HEK293 (cell line): Measurements from ENCODE around the gene PAPOLG.

Experiments used
- CTCF ChIA-PET: fragments of 350-600 bp; formaldehyde crosslinking; extraction: SDS; loops from one replicate; lab custom pipeline; 2021; ENCODE audit warnings: antibody characterized with exemption; lab: Yijun Ruan, JAX
- POLR2A ChIA-PET: fragments of 300-600 bp; formaldehyde crosslinking; extraction: SDS; loops from one replicate; lab custom pipeline; 2020; ENCODE audit warnings: antibody characterized with exemption, inconsistent platforms; lab: Yijun Ruan, JAX
- H3K27ac ChIP-seq: fragments of 200-500 bp; sonication (Bioruptor generic); 2 replicates; pipeline ENCODE4 v1.5.1; 2014; ENCODE audit warnings: low read depth, low read length, control low read depth, inconsistent platforms; ENCODE audit errors: extremely low read depth
- H3K36me3 ChIP-seq, 2 experiments: fragments of 200-500 bp in 1 of 2; sonication (Bioruptor generic) in 1 of 2; 1 replicate in 1 of 2; 2 replicates in 1 of 2; pipeline ENCODE4 v1.5.1; 2014 to 2017; ENCODE audit warnings: inconsistent platforms in 2 of 2, low read length in 2 of 2; ENCODE audit not compliant: control insufficient read depth in 2 of 2, insufficient read depth in 1 of 2
- H3K4me1 ChIP-seq: fragments of 200-500 bp; sonication (Bioruptor generic); 2 replicates; pipeline ENCODE4 v1.5.1; 2014; ENCODE audit warnings: mild to moderate bottlenecking, low read length, inconsistent platforms; ENCODE audit not compliant: control insufficient read depth, insufficient read depth
- H3K4me3 ChIP-seq: 2 replicates; pipeline ENCODE4 v1.5.1; 2011; ENCODE audit warnings: low read depth, mild to moderate bottlenecking, control low read depth, low read length, moderate library complexity
- H3K9me3 ChIP-seq: fragments of 200-500 bp; sonication (Bioruptor generic); 2 replicates; pipeline ENCODE4 v1.5.1; 2014; ENCODE audit warnings: low read depth, low read length, inconsistent platforms; ENCODE audit not compliant: control insufficient read depth, insufficient read depth
- BCL11B ChIP-seq: fragments of 450-650 bp; formaldehyde crosslinking; IDR thresholded peaks from 2 replicates; pipeline ENCODE4 v1.5.1; 2016; ENCODE audit warnings: low read depth, missing biosample characterization, missing genetic modification characterization
- GFI1B ChIP-seq: fragments of 450-650 bp; formaldehyde crosslinking; IDR thresholded peaks from 2 replicates; pipeline ENCODE4 v1.5.1; 2016; ENCODE audit warnings: missing biosample characterization, missing genetic modification characterization
- GLI2 ChIP-seq: fragments of 450-650 bp; formaldehyde crosslinking; IDR thresholded peaks from 2 replicates; pipeline ENCODE4; 2017; ENCODE audit warnings: missing biosample characterization, missing genetic modification characterization, low read depth, borderline replicate concordance
- GLI4 ChIP-seq: fragments of 450-650 bp; formaldehyde crosslinking; IDR thresholded peaks from 2 replicates; pipeline ENCODE4 v1.5.1; 2016; ENCODE audit warnings: missing biosample characterization, missing genetic modification characterization
- HOXD13 ChIP-seq: sonication (generic); formaldehyde crosslinking; IDR thresholded peaks from 2 replicates; pipeline ENCODE4 v1.8.0; 2022; ENCODE audit warnings: missing genetic modification reagents, borderline replicate concordance
- KLF1 ChIP-seq: fragments of 450-650 bp; formaldehyde crosslinking; IDR thresholded peaks from 2 replicates; pipeline ENCODE4 v1.5.1; 2016; ENCODE audit warnings: missing biosample characterization, missing genetic modification characterization
- KLF16 ChIP-seq: fragments of 450-650 bp; formaldehyde crosslinking; IDR thresholded peaks from 2 replicates; pipeline ENCODE4 v1.5.1; 2017; ENCODE audit warnings: missing biosample characterization, missing genetic modification characterization
- MEIS1 ChIP-seq: sonication (generic); formaldehyde crosslinking; IDR thresholded peaks from 2 replicates; pipeline ENCODE4 v1.8.1; 2022; ENCODE audit warnings: missing genetic modification reagents, mild to moderate bottlenecking, borderline replicate concordance
- MYNN ChIP-seq: fragments of 450-650 bp; formaldehyde crosslinking; IDR thresholded peaks from 2 replicates; pipeline ENCODE4 v1.5.1; 2016; ENCODE audit warnings: missing biosample characterization, missing genetic modification characterization, borderline replicate concordance
- RBAK ChIP-seq: fragments of 450-650 bp; formaldehyde crosslinking; IDR thresholded peaks from 2 replicates; pipeline ENCODE4 v1.5.1; 2016; ENCODE audit warnings: missing biosample characterization, missing genetic modification characterization
- SCRT1 ChIP-seq: fragments of 450-650 bp; formaldehyde crosslinking; IDR thresholded peaks from 2 replicates; pipeline ENCODE4 v1.5.1; 2016; ENCODE audit warnings: missing biosample characterization, missing genetic modification characterization, borderline replicate concordance
- YY2 ChIP-seq: fragments of 450-650 bp; formaldehyde crosslinking; IDR thresholded peaks from 2 replicates; pipeline ENCODE4 v1.5.1; 2016; ENCODE audit warnings: missing biosample characterization, missing genetic modification characterization
- ZNF10 ChIP-seq: fragments of 450-650 bp; formaldehyde crosslinking; IDR thresholded peaks from 2 replicates; pipeline ENCODE4 v1.5.1; 2017; ENCODE audit warnings: missing biosample characterization, missing genetic modification characterization
- ZNF184 ChIP-seq: fragments of 450-650 bp; IDR thresholded peaks from 2 replicates; pipeline ENCODE4 v1.5.1; 2018; ENCODE audit warnings: missing biosample characterization, mild to moderate bottlenecking, missing genetic modification characterization
- ZNF239 ChIP-seq: fragments of 450-650 bp; formaldehyde crosslinking; IDR thresholded peaks from 2 replicates; pipeline ENCODE4 v1.5.1; 2016; ENCODE audit warnings: missing biosample characterization, missing genetic modification characterization
- ZNF560 ChIP-seq: fragments of 450-650 bp; formaldehyde crosslinking; IDR thresholded peaks from 2 replicates; pipeline ENCODE4 v1.5.1; 2017; ENCODE audit warnings: missing biosample characterization, missing genetic modification characterization, borderline replicate concordance
- ZNF596 ChIP-seq: fragments of 450-650 bp; IDR thresholded peaks from 2 replicates; pipeline ENCODE4 v1.5.0; 2018; ENCODE audit warnings: missing biosample characterization, mild to moderate bottlenecking, missing genetic modification characterization, moderate library complexity
- ZNF660 ChIP-seq: fragments of 450-650 bp; IDR thresholded peaks from 2 replicates; pipeline ENCODE4 v1.5.1; 2018; ENCODE audit warnings: missing biosample characterization, mild to moderate bottlenecking, missing genetic modification characterization
- ZNF677 ChIP-seq: fragments of 450-650 bp; IDR thresholded peaks from 2 replicates; pipeline ENCODE4 v1.5.0; 2018; ENCODE audit warnings: missing biosample characterization, mild to moderate bottlenecking, missing genetic modification characterization, moderate library complexity
- ZNF747 ChIP-seq: fragments of 450-650 bp; formaldehyde crosslinking; IDR thresholded peaks from 2 replicates; pipeline ENCODE4 v1.5.1; 2016; ENCODE audit warnings: missing biosample characterization, missing genetic modification characterization
- ZNF768 ChIP-seq: fragments of 450-650 bp; formaldehyde crosslinking; IDR thresholded peaks from 2 replicates; pipeline ENCODE4 v1.5.1; 2018; ENCODE audit warnings: missing biosample characterization, mild to moderate bottlenecking, missing genetic modification characterization
- ZNF777 ChIP-seq: fragments of 450-650 bp; formaldehyde crosslinking; IDR thresholded peaks from 2 replicates; pipeline ENCODE4 v1.5.1; 2017; ENCODE audit warnings: missing biosample characterization, missing genetic modification characterization, borderline replicate concordance
- ZSCAN30 ChIP-seq: fragments of 450-650 bp; IDR thresholded peaks from 2 replicates; pipeline ENCODE4 v1.5.1; 2018; ENCODE audit warnings: missing biosample characterization, mild to moderate bottlenecking, missing genetic modification characterization, moderate library complexity
- TF ChIP-seq, protein P1 (sequence below): fragments of 450-650 bp; formaldehyde crosslinking; IDR thresholded peaks from 2 replicates; pipeline ENCODE4 v1.5.1; 2017; ENCODE audit warnings: missing biosample characterization, missing genetic modification characterization
- TF ChIP-seq, protein P2 (sequence below): fragments of 450-650 bp; formaldehyde crosslinking; IDR thresholded peaks from 2 replicates; pipeline ENCODE4 v1.5.1; 2016; ENCODE audit warnings: missing biosample characterization, missing genetic modification characterization
- TF ChIP-seq, protein P3 (sequence below): fragments of 450-650 bp; formaldehyde crosslinking; IDR thresholded peaks from 2 replicates; pipeline ENCODE4 v1.5.1; 2016; ENCODE audit warnings: missing biosample characterization, missing genetic modification characterization
- TF ChIP-seq, protein P4 (sequence below): sonication (generic); formaldehyde crosslinking; IDR thresholded peaks from 2 replicates; pipeline ENCODE4 v1.8.1; 2022; ENCODE audit warnings: mild to moderate bottlenecking, moderate library complexity, missing genetic modification reagents
- TF ChIP-seq, protein P5 (sequence below): fragments of 450-650 bp; formaldehyde crosslinking; optimal IDR thresholded peaks from 2 replicates; pipeline ENCODE3; 2016; ENCODE audit warnings: missing biosample characterization, mild to moderate bottlenecking, missing genetic modification characterization
- TF ChIP-seq, protein P6 (sequence below): IDR thresholded peaks from 2 replicates; pipeline ENCODE4 v1.6.1; 2011; ENCODE audit warnings: mild to moderate bottlenecking, low read depth, low read length, borderline replicate concordance
- TF ChIP-seq, protein P7 (sequence below): fragments of 450-650 bp; formaldehyde crosslinking; IDR thresholded peaks from 2 replicates; pipeline ENCODE4 v1.5.1; 2017; ENCODE audit warnings: missing biosample characterization, missing genetic modification characterization

The PAPOLG gene

DNA sequence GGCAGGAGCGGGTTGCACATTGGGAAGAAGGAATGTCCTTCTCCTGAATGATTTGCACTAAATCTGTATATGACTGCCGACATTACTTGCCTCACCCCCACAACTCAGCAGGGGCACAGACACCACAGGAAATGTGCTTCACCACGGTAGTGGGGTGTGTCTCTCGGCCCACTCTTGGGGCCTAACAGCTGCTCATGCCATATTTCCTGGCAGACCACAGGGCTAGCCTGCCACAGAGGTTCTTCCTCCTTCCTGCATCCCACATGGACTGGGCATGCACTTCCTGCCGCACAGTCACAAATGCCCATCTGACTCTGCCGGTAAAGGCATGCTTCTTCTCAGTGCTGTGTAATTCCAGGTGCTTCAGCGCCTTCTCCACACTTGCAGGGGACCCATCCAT, 10.3 kb upstream of the PAPOLG start:
- H3K4me1 ChIP-seq = no peaks in the 10 kb centered on the region
- no peak overlapping the region for H3K4me3 ChIP-seq
- POLR2A ChIA-PET = interaction anchor here (1.6 kb wide), 1 partner anchor 10 kb away, joined by 7 read pairs; the partner anchor contains the start of gene PAPOLG
- CTCF ChIA-PET = no interaction called here
- H3K27ac ChIP-seq = no peak overlapping the region
- TF ChIP-seq ZNF777 (tag by site-specific recombination) (no peak), YY2 (tag by site-specific recombination) (no peak), RBAK (no peak), ZNF747 (tag by site-specific recombination) (no peak), BCL11B (tag by site-specific recombination) (no peak), ZNF184 (tag by site-specific recombination) (no peak), MYNN (tag by site-specific recombination) (no peak), ZNF677 (tag by site-specific recombination) (no peak), MEIS1 (CRISPR knock-in tag) (no peak), ZNF768 (tag by site-specific recombination) (no peak), ZNF10 (tag by site-specific recombination) (no peak), HOXD13 (no peak), ZNF660 (tag by site-specific recombination) (no peak)
- TF ChIP-seq, protein P1, sequence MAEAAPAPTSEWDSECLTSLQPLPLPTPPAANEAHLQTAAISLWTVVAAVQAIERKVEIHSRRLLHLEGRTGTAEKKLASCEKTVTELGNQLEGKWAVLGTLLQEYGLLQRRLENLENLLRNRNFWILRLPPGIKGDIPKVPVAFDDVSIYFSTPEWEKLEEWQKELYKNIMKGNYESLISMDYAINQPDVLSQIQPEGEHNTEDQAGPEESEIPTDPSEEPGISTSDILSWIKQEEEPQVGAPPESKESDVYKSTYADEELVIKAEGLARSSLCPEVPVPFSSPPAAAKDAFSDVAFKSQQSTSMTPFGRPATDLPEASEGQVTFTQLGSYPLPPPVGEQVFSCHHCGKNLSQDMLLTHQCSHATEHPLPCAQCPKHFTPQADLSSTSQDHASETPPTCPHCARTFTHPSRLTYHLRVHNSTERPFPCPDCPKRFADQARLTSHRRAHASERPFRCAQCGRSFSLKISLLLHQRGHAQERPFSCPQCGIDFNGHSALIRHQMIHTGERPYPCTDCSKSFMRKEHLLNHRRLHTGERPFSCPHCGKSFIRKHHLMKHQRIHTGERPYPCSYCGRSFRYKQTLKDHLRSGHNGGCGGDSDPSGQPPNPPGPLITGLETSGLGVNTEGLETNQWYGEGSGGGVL (tag by site-specific recombination) = no peak
- TF ChIP-seq, protein P2, sequence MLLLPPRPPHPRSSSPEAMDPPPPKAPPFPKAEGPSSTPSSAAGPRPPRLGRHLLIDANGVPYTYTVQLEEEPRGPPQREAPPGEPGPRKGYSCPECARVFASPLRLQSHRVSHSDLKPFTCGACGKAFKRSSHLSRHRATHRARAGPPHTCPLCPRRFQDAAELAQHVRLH (tag by site-specific recombination) = no peak
- TF ChIP-seq, protein P3, sequence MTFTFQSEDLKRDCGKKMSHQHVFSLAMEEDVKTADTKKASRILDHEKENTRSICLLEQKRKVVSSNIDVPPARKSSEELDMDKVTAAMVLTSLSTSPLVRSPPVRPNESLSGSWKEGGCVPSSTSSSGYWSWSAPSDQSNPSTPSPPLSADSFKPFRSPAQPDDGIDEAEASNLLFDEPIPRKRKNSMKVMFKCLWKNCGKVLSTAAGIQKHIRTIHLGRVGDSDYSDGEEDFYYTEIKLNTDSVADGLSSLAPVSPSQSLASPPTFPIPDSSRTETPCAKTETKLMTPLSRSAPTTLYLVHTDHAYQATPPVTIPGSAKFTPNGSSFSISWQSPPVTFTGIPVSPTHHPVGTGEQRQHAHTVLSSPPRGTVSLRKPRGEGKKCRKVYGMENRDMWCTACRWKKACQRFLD = no peak
- no peaks in the 10 kb centered on the region for H3K9me3 ChIP-seq
- H3K36me3 ChIP-seq = no peaks in the 10 kb centered on the region

DNA sequence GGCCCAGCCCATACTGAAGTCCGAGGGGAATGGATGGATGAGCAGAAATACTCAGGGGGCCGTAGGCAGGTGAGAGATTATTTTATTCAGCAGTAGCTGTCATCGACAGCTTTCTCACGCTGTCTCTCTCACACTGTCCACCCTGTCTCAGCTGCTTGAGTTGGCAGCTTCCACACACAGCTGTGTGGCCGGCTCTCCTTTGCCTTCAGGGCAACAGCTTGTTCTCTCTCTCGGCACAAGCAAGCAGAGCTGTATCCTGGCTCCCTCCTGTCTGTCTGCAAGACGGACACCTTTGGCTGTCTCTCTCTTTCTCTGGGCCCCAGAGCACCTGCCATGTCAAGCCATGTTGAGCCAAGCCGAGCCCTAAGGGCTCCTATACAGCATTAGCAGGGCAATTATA, 9.8 kb upstream of the PAPOLG start:
- ChIA-PET CTCF (no interaction called here), POLR2A (interaction anchor here (1.6 kb wide), 1 partner anchor 10 kb away, joined by 7 read pairs; the partner anchor contains the start of gene PAPOLG)
- Histone ChIP-seq H3K4me3 (no peak overlapping the region), H3K9me3 (no peaks in the 10 kb centered on the region), H3K4me1 (no peaks in the 10 kb centered on the region), H3K27ac (no peak overlapping the region), H3K36me3 (no peaks in the 10 kb centered on the region)
- TF ChIP-seq GLI4 (no peak), GFI1B (tag by site-specific recombination) (no peak), ZSCAN30 (tag by site-specific recombination) (no peak), ZNF560 (no peak), KLF1 (no peak), ZNF239 (tag by site-specific recombination) (no peak), KLF16 (no peak), GLI2 (tag by site-specific recombination) (no peak), ZNF596 (no peak), SCRT1 (no peak)
- TF ChIP-seq, protein P4, sequence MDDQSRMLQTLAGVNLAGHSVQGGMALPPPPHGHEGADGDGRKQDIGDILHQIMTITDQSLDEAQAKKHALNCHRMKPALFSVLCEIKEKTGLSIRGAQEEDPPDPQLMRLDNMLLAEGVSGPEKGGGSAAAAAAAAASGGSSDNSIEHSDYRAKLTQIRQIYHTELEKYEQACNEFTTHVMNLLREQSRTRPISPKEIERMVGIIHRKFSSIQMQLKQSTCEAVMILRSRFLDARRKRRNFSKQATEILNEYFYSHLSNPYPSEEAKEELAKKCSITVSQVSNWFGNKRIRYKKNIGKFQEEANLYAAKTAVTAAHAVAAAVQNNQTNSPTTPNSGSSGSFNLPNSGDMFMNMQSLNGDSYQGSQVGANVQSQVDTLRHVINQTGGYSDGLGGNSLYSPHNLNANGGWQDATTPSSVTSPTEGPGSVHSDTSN = no peak
- TF ChIP-seq, protein P5, sequence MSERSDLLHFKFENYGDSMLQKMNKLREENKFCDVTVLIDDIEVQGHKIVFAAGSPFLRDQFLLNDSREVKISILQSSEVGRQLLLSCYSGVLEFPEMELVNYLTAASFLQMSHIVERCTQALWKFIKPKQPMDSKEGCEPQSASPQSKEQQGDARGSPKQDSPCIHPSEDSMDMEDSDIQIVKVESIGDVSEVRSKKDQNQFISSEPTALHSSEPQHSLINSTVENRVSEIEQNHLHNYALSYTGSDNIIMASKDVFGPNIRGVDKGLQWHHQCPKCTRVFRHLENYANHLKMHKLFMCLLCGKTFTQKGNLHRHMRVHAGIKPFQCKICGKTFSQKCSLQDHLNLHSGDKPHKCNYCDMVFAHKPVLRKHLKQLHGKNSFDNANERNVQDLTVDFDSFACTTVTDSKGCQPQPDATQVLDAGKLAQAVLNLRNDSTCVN = no peak
- TF ChIP-seq, protein P6, sequence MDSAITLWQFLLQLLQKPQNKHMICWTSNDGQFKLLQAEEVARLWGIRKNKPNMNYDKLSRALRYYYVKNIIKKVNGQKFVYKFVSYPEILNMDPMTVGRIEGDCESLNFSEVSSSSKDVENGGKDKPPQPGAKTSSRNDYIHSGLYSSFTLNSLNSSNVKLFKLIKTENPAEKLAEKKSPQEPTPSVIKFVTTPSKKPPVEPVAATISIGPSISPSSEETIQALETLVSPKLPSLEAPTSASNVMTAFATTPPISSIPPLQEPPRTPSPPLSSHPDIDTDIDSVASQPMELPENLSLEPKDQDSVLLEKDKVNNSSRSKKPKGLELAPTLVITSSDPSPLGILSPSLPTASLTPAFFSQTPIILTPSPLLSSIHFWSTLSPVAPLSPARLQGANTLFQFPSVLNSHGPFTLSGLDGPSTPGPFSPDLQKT = no peak
- TF ChIP-seq, protein P7, sequence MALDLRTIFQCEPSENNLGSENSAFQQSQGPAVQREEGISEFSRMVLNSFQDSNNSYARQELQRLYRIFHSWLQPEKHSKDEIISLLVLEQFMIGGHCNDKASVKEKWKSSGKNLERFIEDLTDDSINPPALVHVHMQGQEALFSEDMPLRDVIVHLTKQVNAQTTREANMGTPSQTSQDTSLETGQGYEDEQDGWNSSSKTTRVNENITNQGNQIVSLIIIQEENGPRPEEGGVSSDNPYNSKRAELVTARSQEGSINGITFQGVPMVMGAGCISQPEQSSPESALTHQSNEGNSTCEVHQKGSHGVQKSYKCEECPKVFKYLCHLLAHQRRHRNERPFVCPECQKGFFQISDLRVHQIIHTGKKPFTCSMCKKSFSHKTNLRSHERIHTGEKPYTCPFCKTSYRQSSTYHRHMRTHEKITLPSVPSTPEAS = no peak
